HS-5 (cell line): ENCODE measurements around the gene DEXI.

ENCODE experiments used
- DNase-seq: peaks from one replicate; pipeline ENCODE4 v3.0.0-alpha.2; 2012; ENCODE audit warnings: low read depth

DEXI gene

GRCh38 chr16:10942352-10943063, at the start of gene DEXI:
DEXI (minus strand) TSS chr16:10942468; CDS start chr16:10942005, 463 bp downstream.
- DNase-seq, result peak; percentile 50

- no peak for DNase-seq
These were observed 48.1 kb upstream of the DEXI start for GRCh38 chr16:10990378-10990777.

GRCh38 chr16:10989559-10989958, 47.3 kb upstream of the DEXI start:
- DNase-seq, result no peak

- DNase-seq, result no peak
These were observed 46.6 kb upstream of the DEXI start for GRCh38 chr16:10988879-10989278.

DNA sequence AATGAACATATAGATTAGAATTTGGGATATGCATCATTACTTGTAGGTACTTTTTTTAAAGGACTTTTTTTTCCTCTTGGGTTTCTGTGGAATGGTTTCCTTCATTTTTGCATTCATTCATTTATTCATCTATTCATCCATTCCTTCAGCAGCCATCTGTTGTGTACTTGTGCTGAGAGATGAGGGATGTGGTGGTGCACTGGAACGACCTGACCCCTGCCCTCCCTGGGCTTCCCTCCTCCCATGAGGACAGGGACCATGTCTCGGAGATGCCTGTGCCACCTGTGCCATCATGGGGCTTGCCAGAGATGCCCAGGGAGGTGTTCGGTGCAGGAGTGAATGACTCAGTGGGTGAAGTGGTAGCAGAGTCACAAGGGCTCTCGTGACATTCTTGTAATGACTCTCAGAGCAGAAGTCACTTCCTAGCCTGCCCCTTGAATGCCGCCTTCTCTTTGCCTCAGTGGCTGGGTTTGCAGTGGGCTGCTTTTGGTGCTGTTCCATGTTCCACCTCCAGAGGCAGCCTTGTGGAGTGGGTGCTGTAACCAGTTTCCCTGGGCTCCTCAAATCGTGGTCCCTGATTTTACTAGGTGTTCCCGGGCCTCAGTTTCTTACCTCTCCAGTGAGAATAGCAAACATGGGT, 46.0 kb upstream of the DEXI start:
- no peak for DNase-seq

GRCh38 chr16:10987361-10988163, 45.3 kb upstream of the DEXI start:
- no peak for DNase-seq

- no peak for DNase-seq
These were observed 42.2 kb upstream of the DEXI start for GRCh38 chr16:10984509-10984908.

DNA sequence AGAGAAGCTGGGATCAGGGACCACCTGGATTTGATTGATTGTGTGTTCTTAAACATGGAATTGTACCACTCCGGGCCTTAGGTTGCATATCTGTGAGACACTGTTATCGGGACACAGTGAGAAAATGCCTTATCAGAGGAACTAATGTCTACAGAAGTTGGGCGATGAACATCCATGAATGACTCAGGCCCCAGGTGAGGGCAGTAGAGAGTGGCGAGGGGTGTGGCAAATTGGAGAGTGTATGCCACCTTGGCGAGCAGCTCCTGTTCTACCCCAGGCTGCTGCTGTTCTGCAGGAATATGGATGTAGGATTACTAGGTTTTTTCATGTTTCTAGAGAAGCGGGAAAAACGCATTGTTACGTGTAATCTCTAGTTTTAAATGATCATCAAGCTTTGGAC, 40.9 kb upstream of the DEXI start:
- DNase-seq, result no peak

- DNase-seq, result no peak
These were observed 40.3 kb upstream of the DEXI start for GRCh38 chr16:10982465-10983150.

DNA sequence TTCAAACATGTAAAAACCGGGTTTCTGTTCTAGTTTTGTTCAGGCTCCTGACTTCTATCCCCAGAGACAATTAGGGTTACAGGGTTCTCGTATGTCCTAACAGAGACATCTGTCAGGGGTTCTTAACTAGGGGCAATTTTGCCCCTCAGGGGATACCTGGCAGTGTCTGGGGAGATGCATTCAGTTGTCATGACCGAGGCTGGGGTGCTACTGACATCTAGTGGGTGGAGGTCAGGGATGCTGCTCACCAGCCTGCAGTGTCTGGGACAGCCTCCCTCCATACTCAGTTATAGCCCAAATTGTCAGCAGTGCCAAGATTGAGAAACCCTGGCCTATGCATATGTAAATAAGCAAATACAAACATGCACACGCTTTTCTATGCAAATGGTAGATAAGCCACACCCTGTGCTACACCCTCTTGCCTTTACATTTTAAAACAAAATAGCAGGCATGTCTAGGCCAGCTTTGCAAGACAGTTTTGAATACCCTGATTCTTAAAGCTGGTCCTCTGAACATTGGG, 39.5 kb upstream of the DEXI start:
- DNase-seq, result no peak

DNA sequence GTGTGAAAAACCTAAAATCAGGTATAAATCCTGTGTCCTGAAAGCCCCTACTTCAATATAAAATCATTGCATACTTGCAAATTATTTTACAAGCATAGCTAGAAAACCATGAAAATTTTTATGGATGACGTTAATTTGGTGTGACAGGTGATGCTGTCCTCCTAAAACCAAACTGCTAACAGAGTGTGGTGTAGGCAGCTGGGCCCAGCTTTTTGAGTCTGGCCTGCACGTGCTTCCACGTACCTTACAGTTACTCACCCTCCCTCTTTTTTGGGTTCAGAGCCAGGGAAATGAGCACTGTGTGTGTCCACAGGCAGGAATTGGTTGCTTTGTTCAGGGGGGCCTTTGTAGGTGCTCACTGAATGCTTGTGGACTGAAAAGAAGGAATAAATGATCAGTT, 38.5 kb upstream of the DEXI start:
- no peak for DNase-seq

DNA sequence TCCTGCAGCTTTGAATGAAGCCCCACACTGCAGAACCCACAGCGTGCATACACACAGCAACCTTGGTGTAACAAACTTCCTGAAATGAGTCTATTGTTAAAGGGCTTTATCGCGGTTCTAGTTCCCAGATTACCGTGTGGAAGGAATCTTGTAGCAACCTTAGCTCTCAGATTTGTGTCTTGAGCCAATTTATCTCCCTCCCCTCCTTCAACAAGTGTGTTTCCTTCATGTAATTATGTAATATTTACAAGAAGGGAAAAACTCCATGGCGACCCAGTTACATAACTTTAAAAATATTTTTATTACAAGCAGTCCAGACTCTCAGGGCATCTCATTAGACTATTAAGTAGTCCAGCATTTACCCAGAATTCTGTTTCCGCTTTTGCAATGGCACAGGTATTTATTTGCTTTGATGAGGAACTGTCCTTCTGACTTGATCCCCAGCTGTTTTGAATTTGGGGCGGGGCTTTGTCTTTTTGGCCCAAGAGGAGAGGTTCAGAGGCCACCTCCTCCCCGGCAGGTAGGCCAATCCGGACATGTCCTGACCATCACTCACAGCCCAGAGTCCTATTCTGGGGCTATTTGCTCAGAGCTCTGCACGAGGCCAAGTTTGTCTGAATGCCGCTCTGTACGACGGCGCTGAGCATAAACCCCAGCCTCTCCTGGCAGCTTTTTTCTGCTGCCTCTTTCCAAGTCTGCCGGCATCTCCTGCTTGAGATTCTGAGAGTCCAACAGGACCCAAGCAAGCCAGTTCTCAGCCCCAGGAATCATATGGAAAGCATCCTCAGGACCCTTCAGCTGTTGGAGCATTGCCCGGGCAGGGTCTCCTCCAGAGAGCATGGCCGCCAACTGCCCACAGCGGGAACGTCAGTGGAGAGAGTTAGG, 37.7 kb upstream of the DEXI start:
- DNase-seq, result no peak

- no peak for DNase-seq
These were observed 36.7 kb upstream of the DEXI start for GRCh38 chr16:10978871-10979446.

DNA sequence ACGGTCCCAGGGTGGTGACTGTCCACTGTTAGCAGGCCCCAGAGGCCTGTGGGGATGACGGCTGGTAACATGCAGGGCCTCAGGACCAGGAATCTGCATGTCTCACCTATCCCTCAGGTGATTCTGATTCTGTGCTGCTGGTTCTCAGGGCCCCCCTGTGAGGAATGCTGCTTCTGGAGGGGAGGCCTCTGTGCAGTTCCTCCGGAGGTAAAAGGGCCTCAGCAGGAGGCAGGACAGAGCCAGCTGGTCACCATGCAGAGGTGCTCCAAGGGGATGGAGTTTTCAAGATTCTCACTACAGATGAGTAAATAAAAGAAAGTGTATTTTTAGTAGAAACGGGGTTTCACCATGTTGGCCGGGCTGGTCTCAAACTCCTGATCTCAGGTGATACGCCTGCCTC, 35.9 kb upstream of the DEXI start:
- DNase-seq, result no peak

- DNase-seq, result no peak
These were observed 34.4 kb upstream of the DEXI start for GRCh38 chr16:10976634-10977033.

- no peak for DNase-seq
These were observed 30.7 kb upstream of the DEXI start for GRCh38 chr16:10972819-10973464.

GRCh38 chr16:10972108-10972818, 30.0 kb upstream of the DEXI start:
- no peak for DNase-seq

DNA sequence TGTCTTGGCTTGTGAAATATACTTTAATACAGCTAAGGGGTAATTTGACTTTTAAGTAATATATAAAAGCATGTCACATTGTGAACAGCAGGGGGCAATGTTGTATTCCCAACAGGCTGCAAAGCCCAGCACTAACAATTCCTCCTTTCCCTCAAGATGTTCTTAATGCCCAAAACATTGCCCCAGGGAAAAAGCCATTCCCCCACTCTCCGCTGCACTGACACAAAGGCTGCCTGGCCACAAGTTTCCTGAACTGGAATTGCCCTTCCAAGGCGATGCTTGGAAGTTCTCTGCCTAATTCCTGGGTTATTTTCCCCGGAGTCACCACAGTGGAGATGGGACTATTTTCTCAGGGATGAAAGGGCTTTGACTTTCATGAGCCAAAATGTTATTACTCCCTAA, 29.3 kb upstream of the DEXI start:
- DNase-seq, result peak; percentile 74

- DNase-seq, result no peak
These were observed 27.8 kb upstream of the DEXI start for GRCh38 chr16:10970065-10970464.

DNA sequence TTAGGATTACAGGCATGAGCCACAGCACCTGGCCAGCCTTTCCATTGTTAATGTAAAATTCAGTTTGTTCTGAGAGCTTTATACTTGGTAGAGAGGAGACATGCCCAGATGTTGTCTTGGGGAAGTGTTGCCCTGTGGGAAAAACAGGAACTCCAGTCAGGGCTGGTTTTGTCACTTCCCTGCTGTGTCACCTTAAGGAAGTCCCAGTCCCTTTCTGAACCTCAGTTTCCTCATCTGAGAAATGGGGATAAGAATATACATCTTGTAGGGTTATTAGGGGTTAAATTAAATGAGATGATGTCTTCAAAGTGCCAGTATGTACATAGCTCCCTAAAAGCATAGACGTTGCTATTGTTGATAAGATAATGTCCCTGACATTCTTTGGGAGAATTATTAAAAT, 27.3 kb upstream of the DEXI start:
- DNase-seq, result no peak
